HepG2 (cell line): Measurements from ENCODE around the gene FAM3C. TPM values are rescaled to one million over a fixed set of nuclear protein-coding genes. Genes with fewer than 3 reads are reported as not detected.

Experiments
- ATAC-seq: fragments of 200-7000 bp; cut with Tn5 transposase; 3 replicates; pipeline ENCODE4 v1.9.1; 2020; ENCODE audit warnings: mild to moderate bottlenecking, moderate library complexity
- BruUV-seq: library from RNA; stranded (reverse); fragments of 400-500 nt; replicated peaks from 2 replicates; lab custom pipeline; 2021; lab: Mats Ljungman, UMichigan
- CTCF ChIA-PET: fragments of 300-600 bp; formaldehyde crosslinking; extraction: SDS; loops from one replicate; lab custom pipeline; 2021; ENCODE audit warnings: low total read pairs, inconsistent platforms, low intra/inter-chr PET ratio; lab: Yijun Ruan, JAX
- POLR2A ChIA-PET: fragments of 350-600 bp; sonication (Branson Sonifier 250); formaldehyde crosslinking; loops from one replicate; lab custom pipeline; 2020; ENCODE audit warnings: antibody characterized with exemption, inconsistent platforms; lab: Yijun Ruan, JAX
- DNase-seq: peaks from one replicate; pipeline ENCODE4 v3.0.0-alpha.2; 2015; ENCODE audit warnings: low spot score
- FAIRE-seq: peaks from 3 replicates; lab custom pipeline; 2011; peaks lifted over from hg19 to GRCh38; lab: Jason Lieb, UNC
- H2AFZ ChIP-seq: one replicate; pipeline ENCODE4 v1.6.1; 2011; ENCODE audit warnings: low read length, inconsistent platforms
- H3K27ac ChIP-seq: fragments of 300-600 bp; 3 replicates; pipeline ENCODE4 v1.8.0; 2011; ENCODE audit warnings: mixed run types, mild to moderate bottlenecking, mixed read lengths, low read length, inconsistent platforms; ENCODE audit not compliant: insufficient read depth; ENCODE audit errors: extremely low read length
- H3K27me3 ChIP-seq, 2 experiments: fragments of 200-600 bp in 1 of 2; 2 replicates in 1 of 2; 3 replicates in 1 of 2; pipeline versions ENCODE4 v1.6.0 to v1.8.0; 2011; ENCODE audit warnings: low read length in 2 of 2, mild to moderate bottlenecking in 2 of 2, moderate library complexity in 2 of 2, inconsistent platforms in 1 of 2; ENCODE audit not compliant: insufficient read depth in 2 of 2, control insufficient read depth in 1 of 2
- H3K36me3 ChIP-seq, 2 experiments: fragments of 200-600 bp in 1 of 2; replicated peaks in 1 of 2; 2 replicates in 1 of 2; 3 replicates in 1 of 2; pipeline versions ENCODE4 v1.5.1 to v1.8.0; 2011; ENCODE audit warnings: low read length in 2 of 2, inconsistent platforms in 1 of 2; ENCODE audit not compliant: insufficient read depth in 2 of 2, control insufficient read depth in 1 of 2
- H3K4me1 ChIP-seq: 2 replicates; pipeline ENCODE4 v1.5.1; 2012; ENCODE audit warnings: low read length, inconsistent platforms; ENCODE audit not compliant: insufficient read depth
- H3K4me2 ChIP-seq: 2 replicates; pipeline ENCODE4 v1.6.0; 2011; ENCODE audit warnings: low read depth, low read length, inconsistent platforms
- H3K4me3 ChIP-seq, 3 experiments: fragments of 200-600 bp in 1 of 3; sonication (generic), shearing (Covaris generic) in 1 of 3; replicated peaks in 1 of 3; 2 replicates each; pipeline ENCODE4 v1.5.1; 2011 to 2016; ENCODE audit warnings: low read length in 3 of 3, inconsistent platforms in 2 of 3, low read depth in 2 of 3, mild to moderate bottlenecking in 2 of 3, control low read depth in 1 of 3, mixed read lengths in 1 of 3; ENCODE audit not compliant: insufficient read depth in 1 of 3
- H3K79me2 ChIP-seq: one replicate; pipeline ENCODE4 v1.6.1; 2011; ENCODE audit warnings: low read length, inconsistent platforms; ENCODE audit not compliant: insufficient read depth
- H3K9ac ChIP-seq: 2 replicates; pipeline ENCODE4 v1.6.0; 2011; ENCODE audit warnings: mild to moderate bottlenecking, low read depth, low read length, inconsistent platforms; ENCODE audit not compliant: insufficient read depth
- H3K9me3 ChIP-seq: 2 replicates; pipeline ENCODE4 v1.5.1; 2012; ENCODE audit warnings: mild to moderate bottlenecking, low read length
- H4K20me1 ChIP-seq: 2 replicates; pipeline ENCODE4 v1.6.0; 2011; ENCODE audit warnings: inconsistent platforms, mild to moderate bottlenecking, low read length, moderate library complexity; ENCODE audit not compliant: insufficient read depth
- ATF6 ChIP-seq: sonication (generic); formaldehyde crosslinking; conservative IDR thresholded peaks from 2 replicates; pipeline ENCODE4 v1.4.0; 2020; ENCODE audit warnings: missing genetic modification reagents
- CBX2 ChIP-seq, 2 experiments: fragments of 200-600 bp in 1 of 2; sonication (generic); formaldehyde crosslinking in 1 of 2; IDR thresholded peaks; 2 replicates each; pipeline versions ENCODE4 v1.7.0 to v1.8.1; 2018 to 2022; ENCODE audit warnings: low read depth in 2 of 2, low read length in 1 of 2, mild to moderate bottlenecking in 1 of 2, missing genetic modification reagents in 1 of 2
- EZH2 ChIP-seq: conservative IDR thresholded peaks from 2 replicates; pipeline ENCODE4 v1.6.1; 2012; ENCODE audit warnings: mild to moderate bottlenecking, low read depth, low read length, moderate library complexity
- POGZ ChIP-seq: sonication (generic); formaldehyde crosslinking; IDR thresholded peaks from 2 replicates; pipeline ENCODE4 v1.4.0; 2020; ENCODE audit warnings: mild to moderate bottlenecking, missing genetic modification reagents
- ZNF326 ChIP-seq: sonication (generic); formaldehyde crosslinking; IDR thresholded peaks from 2 replicates; pipeline ENCODE4 v1.4.0; 2020; ENCODE audit warnings: missing genetic modification reagents, borderline replicate concordance
- ZNF484 ChIP-seq: sonication (generic); formaldehyde crosslinking; IDR thresholded peaks from 2 replicates; pipeline ENCODE4 v1.5.1; 2020; ENCODE audit warnings: mild to moderate bottlenecking, low read depth, missing genetic modification reagents, borderline replicate concordance
- ZNF605 ChIP-seq: sonication (generic); formaldehyde crosslinking; IDR thresholded peaks from 2 replicates; pipeline ENCODE4 v1.8.0; 2022; ENCODE audit warnings: mild to moderate bottlenecking, missing genetic modification reagents
- ZNF616 ChIP-seq: sonication (generic); formaldehyde crosslinking; IDR thresholded peaks from 2 replicates; pipeline ENCODE4 v1.5.0; 2020; ENCODE audit warnings: low read depth, mild to moderate bottlenecking, missing genetic modification reagents
- ZNF780A ChIP-seq: sonication (generic); formaldehyde crosslinking; IDR thresholded peaks from 2 replicates; pipeline ENCODE4 v1.8.0; 2022; ENCODE audit warnings: mild to moderate bottlenecking, missing genetic modification reagents, moderate library complexity
- ZSCAN31 ChIP-seq: sonication (generic); formaldehyde crosslinking; IDR thresholded peaks from 2 replicates; pipeline ENCODE4 v1.5.0; 2020; ENCODE audit warnings: low read depth, mild to moderate bottlenecking, missing genetic modification reagents
- WGBS: methylation state at CpG from one replicate; pipeline ENCODE4 v1.1.6; 2017; ENCODE audit warnings: low lambda C conversion rate; 5-methylcytosine and 5-hydroxymethylcytosine counted together
- in situ Hi-C: cut with HindIII; loops from 2 replicates; pipeline ENCODE4 v1.10.0; 2017; ENCODE audit warnings: low pct_unique_long_range_greater_than_20kb; ENCODE audit not compliant: extremely low pct_ligation_motif_present
- intact Hi-C: fragments of 100-400 bp; cut with micrococcal nuclease; formaldehyde crosslinking; loops from one replicate; pipeline ENCODE4 v1.10.0; 2022; ENCODE audit not compliant: unreplicated experiment
- polyA plus RNA-seq, 8 experiments: library from polyadenylated mRNA; depleted of rRNA in 3 of 8; stranded (reverse) in 7 of 8; unstranded in 1 of 8; fragments of >200 nt; fragmentation: Illumina TruSeq in 4 of 8; extraction: Trizol in 4 of 8; gene quantifications; 2 replicates each; pipeline versions ENCODE4 v1.2.1 to v1.2.3, GENCODE V29; 2011 to 2016; ENCODE audit warnings: low read depth in 4 of 8, missing spikeins in 1 of 8, mixed read lengths in 1 of 8; ENCODE audit not compliant: insufficient read depth in 1 of 8
- total RNA-seq, 5 experiments: library from RNA; depleted of rRNA; stranded (reverse); fragments of >200 nt; fragmentation: Illumina TruSeq; extraction: Trizol; gene quantifications; 2 replicates each; pipeline ENCODE4 v1.2.3, GENCODE V29; 2016; ENCODE audit warnings: low read depth in 1 of 5
- TF ChIP-seq, protein P1 (sequence below): sonication (generic); formaldehyde crosslinking; IDR thresholded peaks from 2 replicates; pipeline ENCODE4 v1.5.0; 2020; ENCODE audit warnings: mild to moderate bottlenecking, missing genetic modification reagents

Gene FAM3C
- total and polyA plus RNA-seq, 2 of the 13 experiments (the other 11 are each of a cell fraction or from before 2014, with no cell fraction given) = 14.6 to 16.0 TPM

- TF ChIP-seq EZH2 (peak; percentile 67), CBX2 (IDR thresholded peaks at IDR 0.05; ENCODE audit: low read depth, low read length) (peak; percentile 86), CBX2 (CRISPR knock-in tag; IDR thresholded peaks at IDR 0.05; ENCODE audit: low read depth) (no peak), POGZ (CRISPR knock-in tag) (no peak)
- peak; percentile 55 for ATAC-seq
- H3K9me3 ChIP-seq = no peaks in the 10 kb centered on the region
- H3K4me1 ChIP-seq = peaks cover 4% of the 10 kb centered on the region; the same call in 1 of the 2 replicates
- H3K36me3 ChIP-seq = no peaks in the 10 kb centered on the region
- intact Hi-C loops (no loop called here), in situ Hi-C loops (no loop called here)
- POLR2A ChIA-PET = no interaction called here
- WGBS = 4% methylated on average over 35 of the region's 52 CpGs
- H3K9ac ChIP-seq = no peak overlapping the region
- no peak for FAIRE-seq
- peak overlapping the region; percentile 46 for H3K4me2 ChIP-seq
- no TSS peak for BruUV-seq
- H2AFZ ChIP-seq = no peak overlapping the region
- H3K27me3 ChIP-seq = peaks cover 3 to 52% of the 10 kb centered on the region in 2 experiments; a peak in 3 of 5 replicates
- CTCF ChIA-PET = no interaction called here
- H3K79me2 ChIP-seq = no peaks in the 10 kb centered on the region
- peak overlapping the region in 2 of 3 experiments; percentile 16 to 36; a peak in 1 of 6 replicates for H3K4me3 ChIP-seq
- no peak overlapping the region for H3K27ac ChIP-seq
- H4K20me1 ChIP-seq = no peaks in the 10 kb centered on the region
- DNase-seq = no peak
Measured at GRCh38 chr7:121330053-121330833, 65.9 kb downstream of the FAM3C start.

DNA sequence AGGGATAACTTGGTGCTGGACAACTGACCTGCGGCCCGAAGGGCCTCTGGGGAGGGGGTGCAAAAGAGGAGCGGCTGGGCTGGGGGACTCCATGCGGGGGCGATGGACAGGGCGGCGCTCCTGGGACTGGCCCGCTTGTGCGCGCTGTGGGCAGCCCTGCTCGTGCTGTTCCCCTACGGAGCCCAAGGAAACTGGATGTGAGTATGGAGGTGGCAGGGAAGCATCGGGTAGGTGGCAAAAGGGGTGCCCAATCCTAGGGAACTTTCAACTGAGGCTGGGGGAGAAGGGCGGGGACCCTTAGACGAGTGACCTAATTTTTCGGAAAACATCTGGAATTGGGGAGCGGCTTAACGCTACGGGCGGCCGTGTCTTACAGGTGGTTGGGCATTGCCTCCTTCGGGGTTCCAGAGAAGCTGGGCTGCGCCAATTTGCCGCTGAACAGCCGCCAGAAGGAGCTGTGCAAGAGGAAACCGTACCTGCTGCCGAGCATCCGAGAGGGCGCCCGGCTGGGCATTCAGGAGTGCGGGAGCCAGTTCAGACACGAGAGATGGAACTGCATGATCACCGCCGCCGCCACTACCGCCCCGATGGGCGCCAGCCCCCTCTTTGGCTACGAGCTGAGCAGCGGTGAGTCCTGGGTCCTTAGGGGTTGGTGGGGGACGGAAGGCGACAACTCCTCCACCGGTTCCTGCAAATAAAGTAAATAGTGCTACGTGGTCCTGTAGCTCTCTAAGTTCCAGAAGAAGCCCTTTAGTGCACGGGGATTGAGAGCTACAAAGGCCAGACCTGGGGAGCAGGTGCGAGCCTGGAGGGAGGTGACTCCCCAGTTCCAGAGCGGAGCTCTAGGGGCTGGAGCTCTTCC lies 66.7 kb downstream of the FAM3C start:
- CTCF ChIA-PET = no interaction called here
- ATAC-seq = peak; percentile 68
- no peaks in the 10 kb centered on the region for H3K9me3 ChIP-seq
- no peak for TF ChIP-seq ZSCAN31 (CRISPR knock-in tag)
- TF ChIP-seq, protein P1, sequence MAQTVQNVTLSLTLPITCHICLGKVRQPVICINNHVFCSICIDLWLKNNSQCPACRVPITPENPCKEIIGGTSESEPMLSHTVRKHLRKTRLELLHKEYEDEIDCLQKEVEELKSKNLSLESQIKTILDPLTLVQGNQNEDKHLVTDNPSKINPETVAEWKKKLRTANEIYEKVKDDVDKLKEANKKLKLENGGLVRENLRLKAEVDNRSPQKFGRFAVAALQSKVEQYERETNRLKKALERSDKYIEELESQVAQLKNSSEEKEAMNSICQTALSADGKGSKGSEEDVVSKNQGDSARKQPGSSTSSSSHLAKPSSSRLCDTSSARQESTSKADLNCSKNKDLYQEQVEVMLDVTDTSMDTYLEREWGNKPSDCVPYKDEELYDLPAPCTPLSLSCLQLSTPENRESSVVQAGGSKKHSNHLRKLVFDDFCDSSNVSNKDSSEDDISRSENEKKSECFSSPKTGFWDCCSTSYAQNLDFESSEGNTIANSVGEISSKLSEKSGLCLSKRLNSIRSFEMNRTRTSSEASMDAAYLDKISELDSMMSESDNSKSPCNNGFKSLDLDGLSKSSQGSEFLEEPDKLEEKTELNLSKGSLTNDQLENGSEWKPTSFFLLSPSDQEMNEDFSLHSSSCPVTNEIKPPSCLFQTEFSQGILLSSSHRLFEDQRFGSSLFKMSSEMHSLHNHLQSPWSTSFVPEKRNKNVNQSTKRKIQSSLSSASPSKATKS = no peak
- no peak for TF ChIP-seq ZNF605 (CRISPR knock-in tag)
- no peak for TF ChIP-seq ZNF326 (CRISPR knock-in tag)
- TF ChIP-seq ZNF616 (CRISPR knock-in tag) = no peak
- TF ChIP-seq ATF6 (CRISPR knock-in tag) = no peak
- no peak for TF ChIP-seq ZNF780A
- no peak for TF ChIP-seq ZNF484 (CRISPR knock-in tag)
- TF ChIP-seq, all 625 proteins: peak for 0
- H3K4me1 ChIP-seq = peaks cover 4% of the 10 kb centered on the region; the same call in 1 of the 2 replicates
- in situ Hi-C loops = no loop called here
- no peak overlapping the region for H3K4me2 ChIP-seq
- no peaks in the 10 kb centered on the region for H3K79me2 ChIP-seq
- H3K27me3 ChIP-seq = peaks cover 3 to 45% of the 10 kb centered on the region in 2 experiments; a peak in 3 of 5 replicates
- WGBS = 52% methylated on average over 32 of the region's 47 CpGs
- no TSS peak for BruUV-seq
- no peak overlapping the region for H2AFZ ChIP-seq
- H3K27ac ChIP-seq = no peak overlapping the region
- POLR2A ChIA-PET = no interaction called here
- H4K20me1 ChIP-seq = no peaks in the 10 kb centered on the region
- no peak overlapping the region for H3K4me3 ChIP-seq
- FAIRE-seq (no peak), DNase-seq (no peak)
- no peaks in the 10 kb centered on the region for H3K36me3 ChIP-seq
- intact Hi-C loops = no loop called here
- no peak overlapping the region for H3K9ac ChIP-seq
